HPDE6-E6E7 (cell line): ENCODE results near the gene SLC49A3.

Source experiments
- DNase-seq: peaks from one replicate; pipeline ENCODE4 v3.0.0; 2011; ENCODE audit warnings: missing footprints; ENCODE audit errors: extremely low spot score

The SLC49A3 gene

DNA sequence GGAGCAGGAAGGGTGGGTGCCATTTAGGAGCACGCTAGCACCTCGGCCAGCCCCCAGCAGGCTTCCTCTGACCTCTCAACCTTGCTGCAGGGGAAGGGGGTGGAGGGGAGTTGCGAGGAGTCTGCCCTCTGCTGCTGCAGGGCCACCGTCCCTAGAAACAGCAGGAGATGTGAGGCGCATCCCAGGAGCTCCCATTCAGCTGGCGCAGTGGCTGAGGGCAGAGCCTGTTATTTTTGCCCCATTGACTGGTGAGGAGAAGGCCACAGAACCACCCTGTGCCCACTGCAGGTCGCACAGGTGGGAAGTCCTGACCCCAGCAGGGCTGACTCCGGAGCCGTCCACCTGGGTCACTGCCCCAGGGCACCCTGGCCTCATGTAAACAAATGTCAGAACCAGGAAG is 55.5 kb downstream of the SLC49A3 start:
- no peak for DNase-seq

DNA sequence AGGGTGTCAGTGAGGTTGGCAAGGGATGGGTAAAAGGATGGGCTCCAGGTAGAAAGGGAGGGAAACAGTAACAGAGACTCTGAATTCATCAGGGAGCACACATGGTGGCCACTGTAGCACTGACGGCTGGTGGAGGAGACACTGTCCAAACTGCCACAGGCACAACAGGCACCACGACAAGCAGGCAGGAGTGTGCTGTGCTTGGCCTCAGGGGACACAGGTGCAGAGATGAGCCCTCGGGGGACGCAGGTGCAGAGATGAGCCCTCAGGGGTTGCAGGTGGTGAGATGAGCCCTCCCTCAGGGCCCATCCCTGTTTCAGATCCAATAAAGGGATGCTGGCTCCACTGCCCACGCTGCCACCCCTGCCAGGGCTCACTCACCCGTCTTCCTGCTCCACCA is 56.0 kb downstream of the SLC49A3 start:
- no peak for DNase-seq

DNA sequence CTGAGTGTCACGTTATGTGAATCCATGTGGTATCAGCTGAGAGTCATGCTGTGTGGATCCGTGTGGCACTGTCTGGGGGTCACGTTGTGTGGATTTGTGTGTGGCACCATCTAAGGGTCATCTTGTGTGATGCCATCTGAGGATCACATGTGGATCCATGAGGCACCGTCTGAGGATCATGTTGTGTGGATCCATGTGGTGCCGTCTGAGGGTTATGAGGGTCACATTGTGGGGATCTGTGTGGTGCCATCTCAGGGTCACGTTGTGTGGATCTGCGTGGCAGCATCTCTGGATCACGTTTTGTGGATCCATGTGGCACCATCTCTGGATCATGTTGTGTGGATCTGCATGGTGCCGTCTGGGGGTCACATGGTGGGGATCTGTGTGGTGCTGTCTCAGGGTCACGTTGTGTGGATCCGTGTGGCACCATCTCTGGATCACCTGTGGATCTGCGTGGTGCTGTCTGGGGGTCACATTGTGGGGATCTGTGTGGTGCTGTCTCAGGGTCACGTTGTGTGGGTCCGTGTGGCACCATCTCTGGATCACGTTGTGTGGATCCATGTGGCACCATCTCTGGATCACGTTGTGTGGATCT is 56.7 kb downstream of the SLC49A3 start:
- no peak for DNase-seq
